B cell (primary cell): Measurements from ENCODE around the gene FAM163A. TPM values are rescaled to one million over a fixed set of nuclear protein-coding genes. Genes with fewer than 3 reads are reported as not detected.

Experiments
- ATAC-seq: fragments of 200-7000 bp; cut with Tn5 transposase; one replicate; pipeline ENCODE4 v1.10.0; 2021; ENCODE audit warnings: low read depth, mild to moderate bottlenecking, moderate number of reproducible peaks, moderate library complexity
- CTCF ChIA-PET: fragments of 350-600 bp; sonication (Branson Sonifier 250); formaldehyde crosslinking; loops from one replicate; lab custom pipeline; 2021; ENCODE audit warnings: antibody characterized with exemption, inconsistent platforms; lab: Charles Lee
- POLR2A ChIA-PET: fragments of 350-600 bp; sonication (Branson Sonifier 250); formaldehyde crosslinking; loops from one replicate; lab custom pipeline; 2021; ENCODE audit warnings: antibody characterized with exemption; lab: Charles Lee
- DNase-seq: peaks from one replicate; pipeline ENCODE4 v3.0.0; 2013
- H2AFZ ChIP-seq: 2 replicates; pipeline ENCODE4 v1.6.1; 2012; ENCODE audit warnings: mild to moderate bottlenecking, low read depth, low read length; ENCODE audit not compliant: insufficient read depth, poor library complexity, severe bottlenecking
- H3K27ac ChIP-seq, 2 donors: 1 replicate in 1 of 2; 2 replicates in 1 of 2; pipeline ENCODE4 v1.5.1; 2012 to 2013; ENCODE audit warnings: low read length in 2 of 2, mild to moderate bottlenecking in 2 of 2, moderate library complexity in 1 of 2
- H3K27me3 ChIP-seq, 4 experiments: fragments of 200-600 bp in 1 of 4; sonication (generic) in 1 of 4; replicated peaks in 1 of 4; 1 replicate in 2 of 4; 2 replicates in 2 of 4; pipeline versions ENCODE4 v1.6.1 to v1.7.0; 2013 to 2016; ENCODE audit warnings: low read length in 3 of 4, mild to moderate bottlenecking in 2 of 4, mixed read lengths in 1 of 4, moderate library complexity in 1 of 4; ENCODE audit not compliant: insufficient read depth in 4 of 4, control insufficient read depth in 3 of 4; ENCODE audit errors: control extremely low read depth in 1 of 4
- H3K36me3 ChIP-seq, 2 experiments: replicated peaks in 1 of 2; 1 replicate in 1 of 2; 2 replicates in 1 of 2; pipeline versions ENCODE4 v1.6.1 to v1.7.1; 2013; ENCODE audit warnings: low read length in 1 of 2; ENCODE audit not compliant: insufficient read depth in 2 of 2, control insufficient read depth in 1 of 2; ENCODE audit errors: control extremely low read depth in 1 of 2, extremely low read depth in 1 of 2
- H3K4me1 ChIP-seq, 2 donors: fragments of 200-600 bp in 1 of 2; sonication (generic) in 1 of 2; 1 replicate in 1 of 2; 2 replicates in 1 of 2; pipeline versions ENCODE4 v1.5.1 to v1.6.1; 2013 to 2017; ENCODE audit warnings: low read length in 2 of 2; ENCODE audit not compliant: control insufficient read depth in 2 of 2, insufficient read depth in 2 of 2
- H3K4me2 ChIP-seq: replicated peaks from 2 replicates; pipeline ENCODE3; 2012; ENCODE audit warnings: mild to moderate bottlenecking, low read depth, low read length; ENCODE audit not compliant: poor library complexity, severe bottlenecking
- H3K4me3 ChIP-seq, 5 experiments: fragments of 200-600 bp in 1 of 5; sonication (generic) in 1 of 5; 1 replicate in 3 of 5; 2 replicates in 2 of 5; pipeline versions ENCODE4 v1.5.1 to v1.7.0; 2011 to 2016; ENCODE audit warnings: low read length in 4 of 5, mild to moderate bottlenecking in 4 of 5, low read depth in 2 of 5, control low read depth in 1 of 5, moderate library complexity in 1 of 5; ENCODE audit not compliant: insufficient read depth in 1 of 5; ENCODE audit errors: control extremely low read depth in 1 of 5, extremely low read depth in 1 of 5
- H3K79me2 ChIP-seq: fragments of 200-600 bp; sonication (generic); one replicate; pipeline ENCODE4 v1.6.0; 2016; ENCODE audit warnings: low read length; ENCODE audit not compliant: control insufficient read depth, insufficient read depth
- H3K9ac ChIP-seq: fragments of 200-600 bp; sonication (generic); 2 replicates; pipeline ENCODE4 v1.6.1; 2017; ENCODE audit warnings: mild to moderate bottlenecking, low read length, moderate library complexity
- H3K9me3 ChIP-seq, 3 donors: one replicate each; pipeline versions ENCODE4 v1.6.1 to v1.7.1; 2013; ENCODE audit warnings: low read length in 2 of 3; ENCODE audit not compliant: control insufficient read depth in 2 of 3, insufficient read depth in 1 of 3; ENCODE audit errors: control extremely low read depth in 1 of 3
- H4K20me1 ChIP-seq: 2 replicates; pipeline ENCODE4 v1.6.0; 2012; ENCODE audit warnings: mild to moderate bottlenecking, low read length; ENCODE audit not compliant: insufficient read depth, control insufficient read depth, poor library complexity, severe bottlenecking
- H3K27ac Mint-ChIP-seq: one replicate; pipeline ENCODE4 v1.8.0; 2021; ENCODE audit warnings: mixed read lengths
- H3K27me3 Mint-ChIP-seq: one replicate; pipeline ENCODE4 v1.8.0; 2021; ENCODE audit warnings: mixed read lengths
- H3K4me1 Mint-ChIP-seq: one replicate; pipeline ENCODE4 v1.8.0; 2021; ENCODE audit warnings: mixed read lengths
- H3K4me3 Mint-ChIP-seq: one replicate; pipeline ENCODE4 v1.8.0; 2021; ENCODE audit warnings: mixed read lengths
- H3K9me3 Mint-ChIP-seq: one replicate; pipeline ENCODE4 v1.8.0; 2022; ENCODE audit warnings: mixed read lengths; ENCODE audit not compliant: insufficient read depth
- CTCF ChIP-seq: fragments of 200-600 bp; IDR thresholded peaks from one replicate; pipeline ENCODE4 v1.8.0; 2022; ENCODE audit warnings: antibody characterized with exemption, mild to moderate bottlenecking
- EZH2 ChIP-seq: IDR thresholded peaks from 2 replicates; pipeline ENCODE4 v1.6.1; 2012; ENCODE audit warnings: borderline replicate concordance, low read depth, mild to moderate bottlenecking, moderate library complexity, low read length; ENCODE audit not compliant: insufficient read depth, poor library complexity, severe bottlenecking
- WGBS: methylation state at CpG from one replicate; pipeline ENCODE4 v1.1.5; 2013; ENCODE audit warnings: missing lambda C conversion rate; ENCODE audit not compliant: insufficient coverage; 5-methylcytosine and 5-hydroxymethylcytosine counted together
- intact Hi-C: fragments of 100-400 bp; cut with micrococcal nuclease; formaldehyde crosslinking; loops from one replicate; pipeline ENCODE4 v1.10.0; 2022
- polyA plus RNA-seq: library from polyadenylated mRNA; depleted of rRNA; stranded (reverse); fragments of >200 nt; gene quantifications from 2 replicates; pipeline ENCODE4 v1.2.3, GENCODE V29; 2012
- total RNA-seq, 2 donors: library from RNA; stranded (reverse); fragments of 120-200 nt in 1 of 2; gene quantifications; 1 replicate in 1 of 2; 2 replicates in 1 of 2; pipeline versions ENCODE4 v1.2.3 to v1.2.4, GENCODE V29; 2013 to 2022

FAM163A gene
- total and polyA plus RNA-seq, 2 donors (not counting 1 experiment from before 2014, with no cell fraction given) = not detected

- Histone ChIP-seq H2AFZ (no peak overlapping the region), H3K36me3 (no peaks in the 10 kb centered on the region), H3K9ac (no peak overlapping the region), H3K4me3 (no peak overlapping the region), H3K79me2 (no peaks in the 10 kb centered on the region), H3K4me1 (peaks cover 0 to 3% of the 10 kb centered on the region in 2 donors), H3K4me2 (no peak overlapping the region), H3K27ac (no peak overlapping the region), H3K27me3 (peaks cover 0 to 28% (median 19%) of the 10 kb centered on the region in 4 experiments), H3K9me3 (peaks cover 2 to 5% (median 4%) of the 10 kb centered on the region in 3 donors), H4K20me1 (no peaks in the 10 kb centered on the region)
- ChIA-PET POLR2A (no interaction called here), CTCF (no interaction called here)
- Mint-ChIP-seq H3K9me3 (peaks cover 6% of the 10 kb centered on the region), H3K4me1 (peaks cover 4% of the 10 kb centered on the region), H3K27me3 (peaks cover 57% of the 10 kb centered on the region), H3K4me3 (no peak overlapping the region), H3K27ac (no peak overlapping the region)
- ATAC-seq = no peak
- WGBS = 86% methylated on average over 2 of the region's 2 CpGs
- DNase-seq = no peak
- intact Hi-C loops = no loop called here
- TF ChIP-seq EZH2 (no peak), CTCF (no peak)
These were observed 4.5 kb downstream of the FAM163A start for GRCh38 chr1:179747611-179748010.

- peaks cover 0 to 25% (median 18%) of the 10 kb centered on the region in 4 experiments for H3K27me3 ChIP-seq
- no peaks in the 10 kb centered on the region for H4K20me1 ChIP-seq
- CTCF ChIA-PET = no interaction called here
- no peak overlapping the region for H2AFZ ChIP-seq
- Mint-ChIP-seq H3K4me3 (no peak overlapping the region), H3K27me3 (peaks cover 61% of the 10 kb centered on the region), H3K27ac (no peak overlapping the region), H3K9me3 (peaks cover 6% of the 10 kb centered on the region), H3K4me1 (no peaks in the 10 kb centered on the region)
- H3K79me2 ChIP-seq = no peaks in the 10 kb centered on the region
- H3K4me3 ChIP-seq = no peak overlapping the region
- no peak for TF ChIP-seq CTCF
- no peak for TF ChIP-seq EZH2
- intact Hi-C loops = no loop called here
- H3K36me3 ChIP-seq = no peaks in the 10 kb centered on the region
- no peaks in the 10 kb centered on the region for H3K4me1 ChIP-seq
- no peak overlapping the region for H3K27ac ChIP-seq
- no peak overlapping the region for H3K9ac ChIP-seq
- H3K9me3 ChIP-seq = peaks cover 2 to 5% (median 4%) of the 10 kb centered on the region in 3 donors
- no peak for ATAC-seq
- H3K4me2 ChIP-seq = no peak overlapping the region
- DNase-seq = no peak
- WGBS = no CpG with 5 or more reads among the region's 4 CpGs
- POLR2A ChIA-PET = no interaction called here
These were observed 5.7 kb downstream of the FAM163A start for GRCh38 chr1:179748772-179749171.
